NOMO-1 treated with DMSO at 0.1 percent for 48 hours (cell line): Measurements from ENCODE around the gene C8A.

Experiments used
- DNase-seq: peaks from one replicate; lab custom pipeline; 2025; ENCODE audit not compliant: unreplicated experiment; lab: John Stamatoyannopoulos, UW

The C8A gene

GRCh38 chr1:56890229-56890628 is 35.6 kb downstream of the C8A start:
- DNase-seq = no peak

GRCh38 chr1:56894014-56894413 is 39.4 kb downstream of the C8A start:
- DNase-seq = no peak

GRCh38 chr1:56897150-56898004 is 42.8 kb downstream of the C8A start:
- DNase-seq = no peak

GRCh38 chr1:56898005-56898373 is 43.4 kb downstream of the C8A start:
- DNase-seq = no peak

GRCh38 chr1:56898879-56899278 is 44.3 kb downstream of the C8A start:
- DNase-seq = no peak

GRCh38 chr1:56901716-56902115 is 47.1 kb downstream of the C8A start:
- peak; percentile 72 for DNase-seq

GRCh38 chr1:56903778-56904177 is 49.2 kb downstream of the C8A start:
- no peak for DNase-seq

GRCh38 chr1:56904663-56905397 is 50.2 kb downstream of the C8A start:
- DNase-seq = no peak

GRCh38 chr1:56905667-56906066 is 51.1 kb downstream of the C8A start:
- no peak for DNase-seq

- peak; percentile 89 for DNase-seq
Observed at GRCh38 chr1:56908619-56909221, 54.1 kb downstream of the C8A start.

- DNase-seq = peak; percentile 89
Observed at GRCh38 chr1:56910441-56910985, 55.9 kb downstream of the C8A start.

- peak; percentile 72 for DNase-seq
Observed at GRCh38 chr1:56911098-56911938, 56.7 kb downstream of the C8A start.

- no peak for DNase-seq
Observed at GRCh38 chr1:56912325-56912724, 57.7 kb downstream of the C8A start.

- no peak for DNase-seq
Observed at GRCh38 chr1:56915960-56916359, 61.4 kb downstream of the C8A start.

GRCh38 chr1:56916630-56917029 is 62.0 kb downstream of the C8A start:
- no peak for DNase-seq

GRCh38 chr1:56917356-56917755 is 62.8 kb downstream of the C8A start:
- no peak for DNase-seq

- peak; percentile 1 for DNase-seq
Observed at GRCh38 chr1:56920591-56921001, 66.0 kb downstream of the C8A start.

GRCh38 chr1:56921479-56921878 is 66.9 kb downstream of the C8A start:
- DNase-seq = no peak

GRCh38 chr1:56922070-56922469 is 67.5 kb downstream of the C8A start:
- peak; percentile 31 for DNase-seq

GRCh38 chr1:56922507-56922906 is 67.9 kb downstream of the C8A start:
- DNase-seq = no peak

- no peak for DNase-seq
Observed at GRCh38 chr1:56923201-56923600, 68.6 kb downstream of the C8A start.
